Cardiac fibroblast (primary cell): Measurements from ENCODE around the gene SRGN.

ENCODE experiments used
- DNase-seq, 2 donors: peaks; one replicate each; pipeline versions ENCODE4 v3.0.0 to v3.0.0-alpha.2; 2010; ENCODE audit warnings: low read depth in 2 of 2
- H3K4me3 ChIP-seq, 2 donors: replicated peaks in 1 of 2; 1 replicate in 1 of 2; 2 replicates in 1 of 2; pipeline ENCODE4 v1.5.1; 2011; ENCODE audit warnings: low read depth in 2 of 2, low read length in 2 of 2, mild to moderate bottlenecking in 2 of 2, moderate library complexity in 1 of 2
- CTCF ChIP-seq: IDR thresholded peaks from one replicate; pipeline ENCODE4 v1.5.1; 2011; ENCODE audit warnings: low read depth, mild to moderate bottlenecking, low read length, inconsistent platforms

SRGN gene

GRCh38 chr10:69047111-69047832 lies 40.6 kb upstream of the SRGN start:
- H3K4me3 ChIP-seq: no peak overlapping the region
- DNase-seq: no peak
- no peak for TF ChIP-seq CTCF

GRCh38 chr10:69048103-69048502 lies 39.8 kb upstream of the SRGN start:
- no peak overlapping the region for H3K4me3 ChIP-seq
- no peak for TF ChIP-seq CTCF
- DNase-seq: peak; percentile 33 to 35

- no peak for DNase-seq
- no peak overlapping the region for H3K4me3 ChIP-seq
- no peak for TF ChIP-seq CTCF
Measured at GRCh38 chr10:69049566-69049961, 38.3 kb upstream of the SRGN start.

- no peak for TF ChIP-seq CTCF
- no peak overlapping the region for H3K4me3 ChIP-seq
- peak; percentile 36 to 73 for DNase-seq
Measured at GRCh38 chr10:69051303-69051702, 36.6 kb upstream of the SRGN start.

GRCh38 chr10:69051710-69052487 lies 36.0 kb upstream of the SRGN start:
- no peak overlapping the region for H3K4me3 ChIP-seq
- DNase-seq: no peak
- TF ChIP-seq CTCF: no peak

GRCh38 chr10:69052736-69053135 lies 35.2 kb upstream of the SRGN start:
- DNase-seq: no peak
- H3K4me3 ChIP-seq: no peak overlapping the region
- no peak for TF ChIP-seq CTCF

GRCh38 chr10:69055241-69055640 lies 32.7 kb upstream of the SRGN start:
- DNase-seq: no peak
- no peak for TF ChIP-seq CTCF
- no peak overlapping the region for H3K4me3 ChIP-seq
